ENCODE data around the gene SMIM10L1. TPM values are rescaled to one million over a fixed set of nuclear protein-coding genes. Genes with fewer than 3 reads are reported as not detected.

SMIM10L1 gene
- total RNA-seq, 4 donors from 2014 or later, result 3.4 to 6.1 (median 4.2) TPM

DNA sequence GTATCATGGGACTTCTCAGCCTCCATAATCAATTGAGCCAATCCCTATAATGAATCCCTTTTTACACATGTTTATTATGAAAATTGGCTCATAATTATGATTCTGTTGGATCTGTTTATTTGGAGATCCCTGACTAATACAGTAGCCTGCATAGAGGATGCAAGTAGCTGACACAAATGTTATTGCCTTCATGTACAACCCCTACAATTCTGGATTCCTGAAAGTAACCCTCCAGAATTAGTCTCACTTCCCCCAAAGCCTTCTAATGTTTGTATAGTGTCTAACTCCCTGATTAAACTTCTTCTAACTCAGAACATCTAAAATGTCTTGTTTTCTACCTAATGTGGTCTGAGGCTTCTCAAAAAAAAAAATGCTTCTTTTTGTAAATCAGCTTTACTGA, 6.6 kb upstream of the SMIM10L1 start:
- intact Hi-C loops (cut with DNase I), result no loop called here
- Histone ChIP-seq H3K4me1 (peaks cover 0 to 11% (median 6%) of the 10 kb centered on the region in 3 donors), H3K36me3 (peaks cover 0 to 39% (median 0%) of the 10 kb centered on the region in 3 donors), H3K4me3 (no peak overlapping the region), H3K9me3 (no peaks in the 10 kb centered on the region), H3K27me3 (no peaks in the 10 kb centered on the region), H3K27ac (no peak overlapping the region)
- DNase-seq, result no peak
- no peak for TF ChIP-seq POLR2A (IDR thresholded peaks at IDR 0.05)
- TF ChIP-seq, protein P1, sequence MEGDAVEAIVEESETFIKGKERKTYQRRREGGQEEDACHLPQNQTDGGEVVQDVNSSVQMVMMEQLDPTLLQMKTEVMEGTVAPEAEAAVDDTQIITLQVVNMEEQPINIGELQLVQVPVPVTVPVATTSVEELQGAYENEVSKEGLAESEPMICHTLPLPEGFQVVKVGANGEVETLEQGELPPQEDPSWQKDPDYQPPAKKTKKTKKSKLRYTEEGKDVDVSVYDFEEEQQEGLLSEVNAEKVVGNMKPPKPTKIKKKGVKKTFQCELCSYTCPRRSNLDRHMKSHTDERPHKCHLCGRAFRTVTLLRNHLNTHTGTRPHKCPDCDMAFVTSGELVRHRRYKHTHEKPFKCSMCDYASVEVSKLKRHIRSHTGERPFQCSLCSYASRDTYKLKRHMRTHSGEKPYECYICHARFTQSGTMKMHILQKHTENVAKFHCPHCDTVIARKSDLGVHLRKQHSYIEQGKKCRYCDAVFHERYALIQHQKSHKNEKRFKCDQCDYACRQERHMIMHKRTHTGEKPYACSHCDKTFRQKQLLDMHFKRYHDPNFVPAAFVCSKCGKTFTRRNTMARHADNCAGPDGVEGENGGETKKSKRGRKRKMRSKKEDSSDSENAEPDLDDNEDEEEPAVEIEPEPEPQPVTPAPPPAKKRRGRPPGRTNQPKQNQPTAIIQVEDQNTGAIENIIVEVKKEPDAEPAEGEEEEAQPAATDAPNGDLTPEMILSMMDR (IDR thresholded peaks at IDR 0.05), result no peak

DNA sequence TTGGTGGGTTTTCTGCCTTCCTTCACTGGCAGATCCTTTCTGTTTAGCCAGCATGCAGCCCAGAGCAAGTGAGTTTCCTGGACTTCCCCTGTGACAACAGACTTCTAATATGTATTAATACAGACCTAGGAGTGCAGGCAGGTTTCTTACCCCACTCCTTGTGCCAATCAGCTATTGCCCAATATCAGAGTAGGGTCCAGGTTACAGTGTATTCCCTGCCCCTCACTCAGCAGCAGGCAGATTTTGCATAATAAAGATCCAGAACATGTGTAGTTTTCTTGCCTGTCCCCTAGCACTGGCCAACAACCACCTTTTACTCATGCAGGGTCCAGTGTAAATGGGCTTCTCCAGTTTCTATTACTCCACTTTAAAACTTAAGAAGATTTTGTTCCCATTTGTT, 4.7 kb upstream of the SMIM10L1 start:
- no peak overlapping the region for H3K27ac ChIP-seq
- H3K4me3 ChIP-seq, result no peak overlapping the region
- no peak for TF ChIP-seq POLR2A (IDR thresholded peaks at IDR 0.05)
- TF ChIP-seq, protein P1 (IDR thresholded peaks at IDR 0.05), result no peak
- no peak for DNase-seq
- no peaks in the 10 kb centered on the region for H3K9me3 ChIP-seq
- peaks cover 6 to 27% (median 6%) of the 10 kb centered on the region in 3 donors for H3K4me1 ChIP-seq
- H3K36me3 ChIP-seq, result peaks cover 0 to 29% (median 0%) of the 10 kb centered on the region in 3 donors
- no peaks in the 10 kb centered on the region for H3K27me3 ChIP-seq
- intact Hi-C loops (cut with DNase I), result no loop called here

DNA sequence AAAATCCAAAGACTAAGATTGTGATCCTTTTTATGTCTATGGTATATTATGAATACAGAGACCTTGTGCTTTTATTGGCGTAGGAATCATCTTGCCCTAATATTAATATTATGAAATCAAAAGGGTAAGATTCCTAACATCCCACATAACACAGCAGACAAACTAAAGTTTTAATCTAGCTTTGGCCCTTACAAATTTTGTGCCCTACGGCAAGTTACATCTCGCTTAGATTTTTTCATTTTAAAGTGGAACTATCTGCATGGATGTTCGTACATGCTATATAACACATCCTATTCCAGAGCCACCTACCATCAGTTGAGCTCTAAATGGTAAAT, 217 bp upstream of the SMIM10L1 start:
- WGBS, 2 donors, result 2% methylated on average over 4 of the region's 4 CpGs
- Histone ChIP-seq H3K27me3 (no peaks in the 10 kb centered on the region), H3K27ac (peak overlapping the region; percentile 94 to 99 (median 96)), H3K36me3 (peaks cover 0 to 10% (median 0%) of the 10 kb centered on the region in 3 donors), H3K9me3 (no peaks in the 10 kb centered on the region), H3K4me3 (peak overlapping the region; percentile 71 to 96 (median 87)), H3K4me1 (peaks cover 6 to 42% (median 6%) of the 10 kb centered on the region in 3 donors)
- intact Hi-C loops (cut with DNase I), result no loop called here
- DNase-seq, result no peak
- TF ChIP-seq, protein P1 (IDR thresholded peaks at IDR 0.05), result no peak
- no peak for TF ChIP-seq POLR2A (IDR thresholded peaks at IDR 0.05)

DNA sequence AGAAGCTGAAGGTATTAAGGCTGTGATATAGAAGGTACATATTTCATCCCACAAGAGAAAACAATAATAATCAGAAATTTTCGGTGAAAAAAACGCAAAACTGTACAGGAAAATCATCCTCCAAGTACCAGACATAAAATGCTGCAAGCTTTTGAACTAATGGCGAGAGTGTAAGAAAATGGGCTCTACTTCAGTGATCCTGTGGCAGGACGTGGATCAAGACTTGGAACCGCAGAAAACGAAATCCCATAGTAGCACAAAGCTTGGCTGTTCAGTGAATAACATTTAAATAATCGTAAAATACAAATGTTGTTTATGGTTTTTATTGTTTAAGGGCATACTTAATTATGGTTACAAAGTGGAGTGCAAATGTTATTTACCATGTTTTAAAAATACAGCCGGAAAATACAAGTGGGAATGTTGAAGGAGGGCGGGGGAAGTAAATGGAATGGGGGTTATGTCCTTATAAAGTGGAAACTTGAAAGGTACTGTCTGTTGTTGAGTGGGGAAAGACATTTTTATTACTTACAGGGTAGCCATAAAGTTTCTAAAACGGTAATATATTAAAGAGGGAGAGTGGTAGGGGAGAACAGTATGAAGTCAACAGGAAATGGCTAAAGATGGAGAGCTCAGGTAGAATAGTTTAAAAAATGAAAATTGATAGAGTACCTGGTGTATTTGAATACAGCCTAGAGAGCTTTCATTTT, 1.1 kb downstream of the SMIM10L1 start:
- Histone ChIP-seq H3K36me3 (peaks cover 0 to 4% (median 0%) of the 10 kb centered on the region in 3 donors), H3K27me3 (no peaks in the 10 kb centered on the region), H3K27ac (peak overlapping the region; percentile 94 to 99 (median 96)), H3K4me3 (peak overlapping the region; percentile 71 to 96 (median 87)), H3K4me1 (peaks cover 6 to 42% (median 6%) of the 10 kb centered on the region in 3 donors), H3K9me3 (no peaks in the 10 kb centered on the region)
- TF ChIP-seq, protein P1 (IDR thresholded peaks at IDR 0.05), result no peak
- no peak for TF ChIP-seq POLR2A (IDR thresholded peaks at IDR 0.05)
- DNase-seq, result no peak
- WGBS, 2 donors, result 3% methylated on average over 10 of the region's 10 CpGs
- intact Hi-C loops (cut with DNase I), result no loop called here

DNA sequence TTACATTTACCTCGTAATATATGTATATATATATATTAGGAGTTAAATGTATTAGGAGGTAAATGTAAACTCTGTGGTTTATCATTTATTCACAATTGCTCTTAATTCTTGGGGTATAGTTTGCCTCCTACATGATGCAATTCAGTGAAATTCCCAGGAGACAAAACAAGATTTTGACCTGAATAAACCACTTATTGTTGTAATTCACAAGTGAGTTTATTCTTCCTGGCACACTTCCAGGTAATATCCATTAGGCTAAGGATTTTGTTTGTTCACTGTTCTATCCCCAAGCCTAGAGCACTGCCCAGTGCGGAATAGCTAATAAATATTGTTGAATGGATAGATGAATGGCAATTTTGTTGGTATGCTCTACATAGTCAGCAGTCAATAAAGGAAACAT, 3.0 kb downstream of the SMIM10L1 start:
- Histone ChIP-seq H3K27ac (no peak overlapping the region), H3K4me3 (no peak overlapping the region), H3K9me3 (no peaks in the 10 kb centered on the region), H3K36me3 (peaks cover 0 to 4% (median 0%) of the 10 kb centered on the region in 3 donors), H3K27me3 (no peaks in the 10 kb centered on the region), H3K4me1 (peaks cover 4 to 35% (median 6%) of the 10 kb centered on the region in 3 donors)
- DNase-seq, result no peak
- no peak for TF ChIP-seq POLR2A (IDR thresholded peaks at IDR 0.05)
- TF ChIP-seq, protein P1 (IDR thresholded peaks at IDR 0.05), result no peak
- intact Hi-C loops (cut with DNase I), result no loop called here
- WGBS, 2 donors, result 94 to 96% methylated on average over 2 of the region's 2 CpGs

All from esophagus squamous epithelium (tissue), 5 donors.